Thyroid gland (tissue), 4 donors: ENCODE measurements around the gene ADAMTS14. TPM values are rescaled to one million over a fixed set of nuclear protein-coding genes. Genes with fewer than 3 reads are reported as not detected.

Experiments used
- DNase-seq, 2 donors: peaks; one replicate each; pipeline ENCODE4 v3.0.0-alpha.2; 2019
- H3K27ac ChIP-seq, 3 donors: fragments of 200-600 bp; sonication (generic); 1 replicate in 2 of 3; 2 replicates in 1 of 3; pipeline ENCODE4 v1.5.1; 2016 to 2019; ENCODE audit warnings: mild to moderate bottlenecking in 1 of 3, moderate library complexity in 1 of 3
- H3K27me3 ChIP-seq: fragments of 200-600 bp; sonication (generic); one replicate; pipeline ENCODE4 v1.5.1; 2019
- H3K36me3 ChIP-seq, 2 donors: fragments of 200-600 bp; sonication (generic); one replicate each; pipeline ENCODE4 v1.5.1; 2016 to 2019
- H3K4me1 ChIP-seq, 2 donors: fragments of 200-600 bp; sonication (generic); one replicate each; pipeline ENCODE4 v1.5.1; 2017 to 2019
- H3K4me3 ChIP-seq, 3 donors: fragments of 200-600 bp; sonication (generic); replicated peaks in 1 of 3; 1 replicate in 2 of 3; 2 replicates in 1 of 3; pipeline ENCODE4 v1.5.1; 2016; ENCODE audit warnings: mild to moderate bottlenecking in 1 of 3
- H3K9me3 ChIP-seq: fragments of 200-600 bp; sonication (generic); one replicate; pipeline ENCODE4 v1.5.1; 2017
- CTCF ChIP-seq, 6 experiments: fragments of 200-600 bp in 3 of 6; fragments of 450-650 bp in 3 of 6; sonication (generic) in 3 of 6; IDR thresholded peaks; one replicate each; pipeline ENCODE4 v1.5.1; 2016 to 2019; ENCODE audit warnings: antibody characterized with exemption in 6 of 6, mild to moderate bottlenecking in 2 of 6, inconsistent platforms in 1 of 6, moderate library complexity in 1 of 6
- POLR2A ChIP-seq, 2 donors: fragments of 450-650 bp; IDR thresholded peaks; one replicate each; pipeline ENCODE4 v1.6.1; 2017; ENCODE audit warnings: antibody characterized with exemption in 2 of 2, mild to moderate bottlenecking in 2 of 2, moderate library complexity in 1 of 2
- WGBS, 2 donors: methylation state at CpG; one replicate each; pipeline ENCODE4 v1.1.5; 2017; 5-methylcytosine and 5-hydroxymethylcytosine counted together
- intact Hi-C: fragments of 100-400 bp; cut with DNase I; formaldehyde crosslinking; loops from one replicate; pipeline ENCODE4 v1.15.1; 2023
- total RNA-seq, 4 donors: library from RNA; depleted of rRNA; stranded (reverse); fragments of >200 nt; gene quantifications; one replicate each; pipeline ENCODE4 v1.2.3, GENCODE V29; 2016

ADAMTS14 gene
- total RNA-seq, 4 donors from 2014 or later = not detected

GRCh38 chr10:70695241-70696030 is 23.1 kb downstream of the ADAMTS14 start:
- H3K27me3 ChIP-seq = no peaks in the 10 kb centered on the region
- H3K9me3 ChIP-seq = no peaks in the 10 kb centered on the region
- peak; percentile 14 to 29 for DNase-seq
- no peak for TF ChIP-seq POLR2A (IDR thresholded peaks at IDR 0.05)
- TF ChIP-seq CTCF (IDR thresholded peaks at IDR 0.05) = no peak
- H3K27ac ChIP-seq = no peak overlapping the region
- H3K4me1 ChIP-seq = no peaks in the 10 kb centered on the region
- 72 to 73% methylated on average over 3 of the region's 3 CpGs for WGBS, 2 donors
- H3K36me3 ChIP-seq = no peaks in the 10 kb centered on the region
- H3K4me3 ChIP-seq = no peak overlapping the region
- intact Hi-C loops = no loop called here

- no peaks in the 10 kb centered on the region for H3K4me1 ChIP-seq
- DNase-seq = no peak
- no peaks in the 10 kb centered on the region for H3K9me3 ChIP-seq
- no peaks in the 10 kb centered on the region for H3K27me3 ChIP-seq
- WGBS, 2 donors = 56 to 75% methylated on average over 2 to 4 of the region's 4 CpGs
- H3K27ac ChIP-seq = no peak overlapping the region
- TF ChIP-seq POLR2A (IDR thresholded peaks at IDR 0.05) = no peak
- no peak for TF ChIP-seq CTCF (IDR thresholded peaks at IDR 0.05)
- intact Hi-C loops = no loop called here
- no peak overlapping the region for H3K4me3 ChIP-seq
- H3K36me3 ChIP-seq = no peaks in the 10 kb centered on the region
These were observed 25.9 kb downstream of the ADAMTS14 start for GRCh38 chr10:70698211-70698610.

GRCh38 chr10:70699063-70699658 is 26.9 kb downstream of the ADAMTS14 start:
- DNase-seq = no peak
- 93 to 96% methylated on average over 3 of the region's 3 CpGs for WGBS, 2 donors
- Histone ChIP-seq H3K27ac (no peak overlapping the region), H3K4me1 (no peaks in the 10 kb centered on the region), H3K36me3 (no peaks in the 10 kb centered on the region), H3K4me3 (no peak overlapping the region), H3K27me3 (no peaks in the 10 kb centered on the region), H3K9me3 (no peaks in the 10 kb centered on the region)
- TF ChIP-seq POLR2A (IDR thresholded peaks at IDR 0.05) = no peak
- no peak for TF ChIP-seq CTCF (IDR thresholded peaks at IDR 0.05)
- intact Hi-C loops = no loop called here

GRCh38 chr10:70699659-70700174 is 27.4 kb downstream of the ADAMTS14 start:
- no peaks in the 10 kb centered on the region for H3K4me1 ChIP-seq
- H3K27me3 ChIP-seq = no peaks in the 10 kb centered on the region
- WGBS, 2 donors = 77 to 78% methylated on average over 8 to 9 of the region's 10 CpGs
- H3K9me3 ChIP-seq = no peaks in the 10 kb centered on the region
- H3K27ac ChIP-seq = no peak overlapping the region
- peak; percentile 14 to 20 for DNase-seq
- intact Hi-C loops = no loop called here
- TF ChIP-seq CTCF (IDR thresholded peaks at IDR 0.05) (no peak), POLR2A (IDR thresholded peaks at IDR 0.05) (no peak)
- H3K36me3 ChIP-seq = no peaks in the 10 kb centered on the region
- H3K4me3 ChIP-seq = no peak overlapping the region

GRCh38 chr10:70702190-70702763 is 30.0 kb downstream of the ADAMTS14 start:
- intact Hi-C loops = no loop called here
- no peak for TF ChIP-seq POLR2A (IDR thresholded peaks at IDR 0.05)
- TF ChIP-seq CTCF (IDR thresholded peaks at IDR 0.05) = no peak

More at GRCh38 chr10:70702190-70702763, 30.0 kb downstream of the ADAMTS14 start:
- no peaks in the 10 kb centered on the region for H3K4me1 ChIP-seq
- H3K9me3 ChIP-seq = no peaks in the 10 kb centered on the region
- WGBS, 2 donors = 95 to 96% methylated on average over 14 to 15 of the region's 15 CpGs
- no peak overlapping the region for H3K4me3 ChIP-seq
- H3K27me3 ChIP-seq = no peaks in the 10 kb centered on the region
- no peaks in the 10 kb centered on the region for H3K36me3 ChIP-seq
- H3K27ac ChIP-seq = no peak overlapping the region
- no peak for DNase-seq
